C4-2B (cell line): Measurements from ENCODE around the gene SELENOS.

Source experiments
- H3K27ac ChIP-seq: fragments of 450-650 bp; 2 replicates; pipeline ENCODE4 v1.5.1; 2017
- CTCF ChIP-seq: fragments of 450-650 bp; conservative IDR thresholded peaks from 2 replicates; pipeline ENCODE4 v1.5.1; 2017; ENCODE audit warnings: mild to moderate bottlenecking
- ZFX ChIP-seq: fragments of 450-650 bp; IDR thresholded peaks from 2 replicates; pipeline ENCODE4 v1.6.1; 2017

The SELENOS gene

GRCh38 chr15:101262551-101262950 lies 14.7 kb downstream of the SELENOS start:
- no peak overlapping the region for H3K27ac ChIP-seq
- TF ChIP-seq ZFX (no peak), CTCF (no peak)

- no peak overlapping the region for H3K27ac ChIP-seq
- TF ChIP-seq CTCF = peak; percentile 90
- TF ChIP-seq ZFX = no peak
Observed at GRCh38 chr15:101258238-101259144, 18.8 kb downstream of the SELENOS start.

- TF ChIP-seq CTCF (peak; percentile 49), ZFX (no peak)
- no peak overlapping the region for H3K27ac ChIP-seq
Observed at GRCh38 chr15:101256757-101257156, 20.5 kb downstream of the SELENOS start.

GRCh38 chr15:101255615-101256241 lies 21.6 kb downstream of the SELENOS start:
- H3K27ac ChIP-seq = no peak overlapping the region
- TF ChIP-seq CTCF (no peak), ZFX (no peak)

GRCh38 chr15:101255051-101255395 lies 22.3 kb downstream of the SELENOS start:
- no peak for TF ChIP-seq CTCF
- no peak for TF ChIP-seq ZFX
- H3K27ac ChIP-seq = no peak overlapping the region

GRCh38 chr15:101254157-101255050 lies 22.9 kb downstream of the SELENOS start:
- no peak for TF ChIP-seq CTCF
- no peak overlapping the region for H3K27ac ChIP-seq
